ENCODE data around the gene SNAP25. TPM values are rescaled to one million over a fixed set of nuclear protein-coding genes. Genes with fewer than 3 reads are reported as not detected.

SNAP25 gene
- total RNA-seq, 1 donor from 2014 or later = 5.6 TPM

DNA sequence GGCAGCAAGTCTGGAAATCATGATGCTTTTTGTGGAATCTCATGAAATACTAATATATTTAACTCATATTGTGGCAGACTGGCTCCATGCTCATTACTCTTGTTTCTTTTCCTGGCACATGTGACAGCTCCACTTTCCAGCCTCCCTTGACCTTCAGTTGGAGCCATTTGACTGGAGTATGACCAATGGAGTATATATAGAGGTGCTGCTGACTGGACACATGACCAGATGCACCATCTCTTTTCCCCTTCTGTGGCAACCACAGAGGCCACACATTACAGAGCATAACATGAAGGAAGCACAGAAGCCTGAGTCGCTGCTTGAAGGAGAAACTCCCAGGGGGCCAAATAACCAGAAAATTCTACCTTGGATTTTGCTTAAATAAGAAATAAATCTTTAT, 138.0 kb downstream of the SNAP25 start:
- no peak for DNase-seq (ENCODE audit: extremely low spot score in 2 of 2)
- no peak overlapping the region for H3K27ac ChIP-seq

More for the DNA sequence above, 138.0 kb downstream of the SNAP25 start:
- no peaks in the 10 kb centered on the region for H3K27me3 ChIP-seq
- H3K4me1 ChIP-seq = no peaks in the 10 kb centered on the region
- no peaks in the 10 kb centered on the region for H3K9me3 ChIP-seq
- TF ChIP-seq POLR2AphosphoS5 (IDR thresholded peaks at IDR 0.05; ENCODE audit: insufficient read depth in 1 of 2, low read depth in 1 of 2) = no peak
- H3K36me3 ChIP-seq = no peaks in the 10 kb centered on the region
- intact Hi-C loops (cut with DNase I) = no loop called here
- H3K4me3 ChIP-seq = no peak overlapping the region

Small RNAs within 50 kb of the gene (small RNA-seq; reads per million reads assigned to genes)
- gene HIGD1AP15 = not detected

Other genes starting within 250 kb of the SNAP25 start
- gene ANKEF1, start 183.8 kb upstream of the SNAP25 start, total RNA-seq = 4.2 TPM
- 12.5 TPM for gene MKKS, start 215.4 kb downstream of the SNAP25 start, total RNA-seq
- 4.9 TPM for gene SLX4IP, start 216.5 kb downstream of the SNAP25 start, total RNA-seq

Data from vagina (tissue), 2 donors.